ENCODE results near the gene CD74. TPM values are rescaled to one million over a fixed set of nuclear protein-coding genes. Genes with fewer than 3 reads are reported as not detected.

CD74 gene
- total and polyA plus RNA-seq, 4 donors, result 176 to 327 (median 257) TPM

- TF ChIP-seq ZBTB33 (IDR thresholded peaks at IDR 0.05), result no peak
Observed at GRCh38 chr5:150448334-150448733, 35.6 kb upstream of the CD74 start (continued).

- 93% methylated on average over 6 of the region's 6 CpGs for WGBS
- DNase-seq (ENCODE audit: low spot score), result no peak
- Histone ChIP-seq H3K27ac (ENCODE audit: low read depth in 1 of 2, low read length in 2 of 2) (no peak overlapping the region), H3K27me3 (ENCODE audit: control insufficient read depth in 4 of 4, insufficient read depth in 4 of 4, low read length in 3 of 4) (no peaks in the 10 kb centered on the region), H3K4me3 (ENCODE audit: low read depth in 1 of 3, low read length in 3 of 3) (no peak overlapping the region), H3K9ac (ENCODE audit: low read depth in 1 of 2, low read length in 2 of 2) (no peak overlapping the region), H3K36me3 (ENCODE audit: control insufficient read depth in 4 of 4, insufficient read depth in 3 of 4, low read depth in 1 of 4, low read length in 3 of 4) (peaks cover 17 to 50% (median 49%) of the 10 kb centered on the region in 4 donors), H3K4me1 (ENCODE audit: control insufficient read depth in 4 of 4, insufficient read depth in 4 of 4, low read length in 3 of 4) (peaks cover 0 to 18% (median 11%) of the 10 kb centered on the region in 4 donors), H3K9me3 (ENCODE audit: control insufficient read depth in 4 of 4, low read length in 3 of 4) (no peaks in the 10 kb centered on the region)
- TF ChIP-seq REST (IDR thresholded peaks at IDR 0.05), result no peak
- no peak for TF ChIP-seq ZBTB33 (IDR thresholded peaks at IDR 0.05)
- TF ChIP-seq GABPA (IDR thresholded peaks at IDR 0.05 in 1 of 2, conservative IDR thresholded peaks at IDR 0.05 in 1 of 2), result no peak
- TF ChIP-seq JUND (IDR thresholded peaks at IDR 0.05), result no peak
- no peak for TF ChIP-seq NR2F2 (IDR thresholded peaks at IDR 0.05)
- TF ChIP-seq HNF4G (IDR thresholded peaks at IDR 0.05), result no peak
- TF ChIP-seq FOXA1 (IDR thresholded peaks at IDR 0.05), result no peak
- no peak for TF ChIP-seq FOXA2 (IDR thresholded peaks at IDR 0.05)
- no peak for TF ChIP-seq EGR1 (IDR thresholded peaks at IDR 0.05; ENCODE audit: low read depth in 2 of 2)
- TF ChIP-seq, protein P1, sequence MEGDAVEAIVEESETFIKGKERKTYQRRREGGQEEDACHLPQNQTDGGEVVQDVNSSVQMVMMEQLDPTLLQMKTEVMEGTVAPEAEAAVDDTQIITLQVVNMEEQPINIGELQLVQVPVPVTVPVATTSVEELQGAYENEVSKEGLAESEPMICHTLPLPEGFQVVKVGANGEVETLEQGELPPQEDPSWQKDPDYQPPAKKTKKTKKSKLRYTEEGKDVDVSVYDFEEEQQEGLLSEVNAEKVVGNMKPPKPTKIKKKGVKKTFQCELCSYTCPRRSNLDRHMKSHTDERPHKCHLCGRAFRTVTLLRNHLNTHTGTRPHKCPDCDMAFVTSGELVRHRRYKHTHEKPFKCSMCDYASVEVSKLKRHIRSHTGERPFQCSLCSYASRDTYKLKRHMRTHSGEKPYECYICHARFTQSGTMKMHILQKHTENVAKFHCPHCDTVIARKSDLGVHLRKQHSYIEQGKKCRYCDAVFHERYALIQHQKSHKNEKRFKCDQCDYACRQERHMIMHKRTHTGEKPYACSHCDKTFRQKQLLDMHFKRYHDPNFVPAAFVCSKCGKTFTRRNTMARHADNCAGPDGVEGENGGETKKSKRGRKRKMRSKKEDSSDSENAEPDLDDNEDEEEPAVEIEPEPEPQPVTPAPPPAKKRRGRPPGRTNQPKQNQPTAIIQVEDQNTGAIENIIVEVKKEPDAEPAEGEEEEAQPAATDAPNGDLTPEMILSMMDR (IDR thresholded peaks at IDR 0.05; ENCODE audit: low read depth, low read length, missing input control), result no peak
Observed at GRCh38 chr5:150447188-150447587, 34.5 kb upstream of the CD74 start.

- WGBS, result 94% methylated on average over 6 of the region's 6 CpGs
- Histone ChIP-seq H3K27me3 (ENCODE audit: control insufficient read depth in 4 of 4, insufficient read depth in 4 of 4, low read length in 3 of 4) (no peaks in the 10 kb centered on the region), H3K4me3 (ENCODE audit: low read depth in 1 of 3, low read length in 3 of 3) (no peak overlapping the region), H3K27ac (ENCODE audit: low read depth in 1 of 2, low read length in 2 of 2) (no peak overlapping the region), H3K9me3 (ENCODE audit: control insufficient read depth in 4 of 4, low read length in 3 of 4) (no peaks in the 10 kb centered on the region), H3K4me1 (ENCODE audit: control insufficient read depth in 4 of 4, insufficient read depth in 4 of 4, low read length in 3 of 4) (peaks cover 0 to 18% (median 11%) of the 10 kb centered on the region in 4 donors), H3K9ac (ENCODE audit: low read depth in 1 of 2, low read length in 2 of 2) (no peak overlapping the region), H3K36me3 (ENCODE audit: control insufficient read depth in 4 of 4, insufficient read depth in 3 of 4, low read depth in 1 of 4, low read length in 3 of 4) (peaks cover 17 to 52% (median 51%) of the 10 kb centered on the region in 4 donors)
- DNase-seq (ENCODE audit: low spot score), result no peak
- TF ChIP-seq YY1 (IDR thresholded peaks at IDR 0.05), result no peak
Observed at GRCh38 chr5:150446583-150446982, 33.9 kb upstream of the CD74 start.
